ENCODE data around the gene PROSER2.

PROSER2 gene

GRCh38 chr10:11894381-11895107 lies 71.4 kb downstream of the PROSER2 start:
- DNase-seq (ENCODE audit: low read depth, low spot score), result no peak
- no peaks in the 10 kb centered on the region for H3K27me3 ChIP-seq (ENCODE audit: insufficient read depth, insufficient read length)
- no peak overlapping the region for H3K9ac ChIP-seq (ENCODE audit: insufficient read length, low read depth)
- no peaks in the 10 kb centered on the region for H3K36me3 ChIP-seq (ENCODE audit: insufficient read depth, insufficient read length, low read length)
- TF ChIP-seq ZNF274 (IDR thresholded peaks at IDR 0.05; ENCODE audit: low read depth, low read length) (no peak), SUZ12 (IDR thresholded peaks at IDR 0.05; ENCODE audit: extremely low read depth, insufficient read depth, insufficient read length) (no peak), YY1 (IDR thresholded peaks at IDR 0.05; ENCODE audit: insufficient read depth, insufficient read length) (no peak)
- no peak overlapping the region for H3K4me3 ChIP-seq (ENCODE audit: insufficient read length, low read depth)
- peaks cover 11% of the 10 kb centered on the region for H3K4me1 ChIP-seq (ENCODE audit: insufficient read depth, insufficient read length)
- H3K9me3 ChIP-seq (ENCODE audit: insufficient read depth, low read length), result no peaks in the 10 kb centered on the region

- Histone ChIP-seq H3K27me3 (ENCODE audit: insufficient read depth, insufficient read length) (no peaks in the 10 kb centered on the region), H3K9ac (ENCODE audit: insufficient read length, low read depth) (no peak overlapping the region), H3K4me1 (ENCODE audit: insufficient read depth, insufficient read length) (peaks cover 11% of the 10 kb centered on the region), H3K4me3 (ENCODE audit: insufficient read length, low read depth) (no peak overlapping the region), H3K9me3 (ENCODE audit: insufficient read depth, low read length) (no peaks in the 10 kb centered on the region), H3K36me3 (ENCODE audit: insufficient read depth, insufficient read length, low read length) (no peaks in the 10 kb centered on the region)
- TF ChIP-seq SUZ12 (IDR thresholded peaks at IDR 0.05; ENCODE audit: extremely low read depth, insufficient read depth, insufficient read length) (no peak), YY1 (IDR thresholded peaks at IDR 0.05; ENCODE audit: insufficient read depth, insufficient read length) (no peak), ZNF274 (IDR thresholded peaks at IDR 0.05; ENCODE audit: low read depth, low read length) (no peak)
- DNase-seq (ENCODE audit: low read depth, low spot score), result no peak
These were observed 71.9 kb downstream of the PROSER2 start for GRCh38 chr10:11895108-11895466.

GRCh38 chr10:11895598-11895997 lies 72.4 kb downstream of the PROSER2 start:
- H3K4me1 ChIP-seq (ENCODE audit: insufficient read depth, insufficient read length), result peaks cover 11% of the 10 kb centered on the region
- no peaks in the 10 kb centered on the region for H3K9me3 ChIP-seq (ENCODE audit: insufficient read depth, low read length)
- no peaks in the 10 kb centered on the region for H3K27me3 ChIP-seq (ENCODE audit: insufficient read depth, insufficient read length)
- TF ChIP-seq SUZ12 (IDR thresholded peaks at IDR 0.05; ENCODE audit: extremely low read depth, insufficient read depth, insufficient read length), result no peak
- no peak for TF ChIP-seq ZNF274 (IDR thresholded peaks at IDR 0.05; ENCODE audit: low read depth, low read length)
- TF ChIP-seq YY1 (IDR thresholded peaks at IDR 0.05; ENCODE audit: insufficient read depth, insufficient read length), result no peak
- no peaks in the 10 kb centered on the region for H3K36me3 ChIP-seq (ENCODE audit: insufficient read depth, insufficient read length, low read length)
- H3K9ac ChIP-seq (ENCODE audit: insufficient read length, low read depth), result no peak overlapping the region
- no peak overlapping the region for H3K4me3 ChIP-seq (ENCODE audit: insufficient read length, low read depth)
- DNase-seq (ENCODE audit: low read depth, low spot score), result no peak

- Histone ChIP-seq H3K4me3 (ENCODE audit: insufficient read length, low read depth) (no peak overlapping the region), H3K9me3 (ENCODE audit: insufficient read depth, low read length) (no peaks in the 10 kb centered on the region), H3K9ac (ENCODE audit: insufficient read length, low read depth) (no peak overlapping the region), H3K4me1 (ENCODE audit: insufficient read depth, insufficient read length) (peaks cover 11% of the 10 kb centered on the region), H3K36me3 (ENCODE audit: insufficient read depth, insufficient read length, low read length) (no peaks in the 10 kb centered on the region), H3K27me3 (ENCODE audit: insufficient read depth, insufficient read length) (no peaks in the 10 kb centered on the region)
- TF ChIP-seq SUZ12 (IDR thresholded peaks at IDR 0.05; ENCODE audit: extremely low read depth, insufficient read depth, insufficient read length), result no peak
- TF ChIP-seq YY1 (IDR thresholded peaks at IDR 0.05; ENCODE audit: insufficient read depth, insufficient read length), result no peak
- no peak for TF ChIP-seq ZNF274 (IDR thresholded peaks at IDR 0.05; ENCODE audit: low read depth, low read length)
- DNase-seq (ENCODE audit: low read depth, low spot score), result no peak
These were observed 73.5 kb downstream of the PROSER2 start for GRCh38 chr10:11896549-11897200.

- H3K9me3 ChIP-seq (ENCODE audit: insufficient read depth, low read length), result no peaks in the 10 kb centered on the region
- no peaks in the 10 kb centered on the region for H3K36me3 ChIP-seq (ENCODE audit: insufficient read depth, insufficient read length, low read length)
- H3K27me3 ChIP-seq (ENCODE audit: insufficient read depth, insufficient read length), result no peaks in the 10 kb centered on the region
- no peak for DNase-seq (ENCODE audit: low read depth, low spot score)
- H3K9ac ChIP-seq (ENCODE audit: insufficient read length, low read depth), result no peak overlapping the region
- H3K4me1 ChIP-seq (ENCODE audit: insufficient read depth, insufficient read length), result peaks cover 11% of the 10 kb centered on the region
- TF ChIP-seq SUZ12 (IDR thresholded peaks at IDR 0.05; ENCODE audit: extremely low read depth, insufficient read depth, insufficient read length) (no peak), ZNF274 (IDR thresholded peaks at IDR 0.05; ENCODE audit: low read depth, low read length) (no peak), YY1 (IDR thresholded peaks at IDR 0.05; ENCODE audit: insufficient read depth, insufficient read length) (no peak)
- H3K4me3 ChIP-seq (ENCODE audit: insufficient read length, low read depth), result no peak overlapping the region
These were observed 74.8 kb downstream of the PROSER2 start for GRCh38 chr10:11898033-11898371.

GRCh38 chr10:11898372-11899066 lies 75.4 kb downstream of the PROSER2 start:
- TF ChIP-seq YY1 (IDR thresholded peaks at IDR 0.05; ENCODE audit: insufficient read depth, insufficient read length), result no peak
- no peak for TF ChIP-seq ZNF274 (IDR thresholded peaks at IDR 0.05; ENCODE audit: low read depth, low read length)
- no peak for TF ChIP-seq SUZ12 (IDR thresholded peaks at IDR 0.05; ENCODE audit: extremely low read depth, insufficient read depth, insufficient read length)
- DNase-seq (ENCODE audit: low read depth, low spot score), result no peak
- Histone ChIP-seq H3K9me3 (ENCODE audit: insufficient read depth, low read length) (no peaks in the 10 kb centered on the region), H3K4me1 (ENCODE audit: insufficient read depth, insufficient read length) (peaks cover 11% of the 10 kb centered on the region), H3K27me3 (ENCODE audit: insufficient read depth, insufficient read length) (no peaks in the 10 kb centered on the region), H3K36me3 (ENCODE audit: insufficient read depth, insufficient read length, low read length) (no peaks in the 10 kb centered on the region), H3K4me3 (ENCODE audit: insufficient read length, low read depth) (no peak overlapping the region), H3K9ac (ENCODE audit: insufficient read length, low read depth) (no peak overlapping the region)
